Kidney epithelial cell (primary cell): ENCODE data around the gene KIAA0825. TPM values are rescaled to one million over a fixed set of nuclear protein-coding genes. Genes with fewer than 3 reads are reported as not detected.

Source experiments
- DNase-seq: peaks from one replicate; pipeline ENCODE4 v3.0.0-alpha.2; 2010; ENCODE audit warnings: low read depth
- H3K27me3 ChIP-seq: 2 replicates; pipeline ENCODE4 v1.6.0; 2011; ENCODE audit warnings: low read length; ENCODE audit not compliant: control insufficient read depth, insufficient read depth
- H3K36me3 ChIP-seq: 2 replicates; pipeline ENCODE4 v1.5.1; 2011; ENCODE audit warnings: low read length; ENCODE audit not compliant: control insufficient read depth, insufficient read depth
- H3K4me3 ChIP-seq: 2 replicates; pipeline ENCODE4 v1.5.1; 2011; ENCODE audit warnings: low read depth, mild to moderate bottlenecking, control low read depth, low read length
- total RNA-seq: library from RNA; depleted of rRNA; stranded (reverse); fragments of >200 nt; gene quantifications from 2 replicates; pipeline ENCODE4 v1.2.3, GENCODE V29; 2015
- TF ChIP-seq, protein P1 (sequence below): IDR thresholded peaks from 2 replicates; pipeline ENCODE4 v1.5.1; 2011; ENCODE audit warnings: mild to moderate bottlenecking, moderate library complexity, low read length, control low read depth, inconsistent platforms; ENCODE audit not compliant: insufficient read depth, poor library complexity, severe bottlenecking

Gene KIAA0825
- total RNA-seq, 1 donor from 2014 or later: 2.7 TPM

DNA sequence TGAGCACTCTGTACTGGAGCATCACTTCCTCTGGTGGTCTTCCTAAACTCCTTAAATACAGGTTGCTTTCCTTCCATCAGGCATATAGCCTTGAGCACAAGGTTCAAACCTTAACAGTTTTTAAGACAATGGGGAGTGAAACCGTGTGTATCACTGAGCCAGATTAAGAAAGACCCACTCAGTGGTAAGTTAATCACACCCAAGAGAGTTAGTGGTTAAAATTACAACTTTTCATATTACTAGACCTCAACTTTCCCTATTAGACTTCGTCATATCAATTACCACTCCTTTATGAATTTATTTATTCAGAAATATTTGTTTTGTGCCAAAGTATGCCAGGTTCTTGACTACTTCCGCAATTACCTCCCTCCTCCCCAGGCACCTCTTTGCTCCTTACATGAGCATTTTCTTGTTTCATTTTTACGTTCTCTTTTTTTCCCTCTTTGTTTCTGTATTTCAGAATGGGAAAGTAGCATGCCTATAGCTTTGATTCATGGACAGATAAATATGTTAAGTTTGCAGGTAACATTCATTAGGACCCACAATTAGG, 351.0 kb downstream of the KIAA0825 start:
- Histone ChIP-seq H3K4me3 (no peak overlapping the region), H3K27me3 (no peaks in the 10 kb centered on the region), H3K36me3 (no peaks in the 10 kb centered on the region)
- TF ChIP-seq, protein P1, sequence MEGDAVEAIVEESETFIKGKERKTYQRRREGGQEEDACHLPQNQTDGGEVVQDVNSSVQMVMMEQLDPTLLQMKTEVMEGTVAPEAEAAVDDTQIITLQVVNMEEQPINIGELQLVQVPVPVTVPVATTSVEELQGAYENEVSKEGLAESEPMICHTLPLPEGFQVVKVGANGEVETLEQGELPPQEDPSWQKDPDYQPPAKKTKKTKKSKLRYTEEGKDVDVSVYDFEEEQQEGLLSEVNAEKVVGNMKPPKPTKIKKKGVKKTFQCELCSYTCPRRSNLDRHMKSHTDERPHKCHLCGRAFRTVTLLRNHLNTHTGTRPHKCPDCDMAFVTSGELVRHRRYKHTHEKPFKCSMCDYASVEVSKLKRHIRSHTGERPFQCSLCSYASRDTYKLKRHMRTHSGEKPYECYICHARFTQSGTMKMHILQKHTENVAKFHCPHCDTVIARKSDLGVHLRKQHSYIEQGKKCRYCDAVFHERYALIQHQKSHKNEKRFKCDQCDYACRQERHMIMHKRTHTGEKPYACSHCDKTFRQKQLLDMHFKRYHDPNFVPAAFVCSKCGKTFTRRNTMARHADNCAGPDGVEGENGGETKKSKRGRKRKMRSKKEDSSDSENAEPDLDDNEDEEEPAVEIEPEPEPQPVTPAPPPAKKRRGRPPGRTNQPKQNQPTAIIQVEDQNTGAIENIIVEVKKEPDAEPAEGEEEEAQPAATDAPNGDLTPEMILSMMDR: no peak
- DNase-seq: no peak

DNA sequence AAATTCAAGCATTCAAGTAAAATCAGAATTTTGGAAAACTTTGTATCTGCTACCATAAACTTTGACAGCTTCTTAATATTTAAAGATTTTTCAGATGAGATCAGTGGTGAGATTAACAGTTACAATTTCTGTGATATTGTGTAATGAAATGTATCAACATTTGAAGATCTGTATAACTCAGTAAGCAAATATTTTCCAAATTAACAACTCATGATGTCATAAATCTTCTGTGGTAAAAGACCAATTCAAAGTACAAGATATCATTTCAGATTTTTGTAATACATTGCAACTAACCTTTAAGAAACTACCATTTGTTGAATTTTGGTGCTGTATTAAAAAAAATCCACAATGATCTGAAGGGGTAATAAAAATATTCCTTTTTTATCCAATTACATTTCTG, 352.2 kb downstream of the KIAA0825 start:
- Histone ChIP-seq H3K27me3 (no peaks in the 10 kb centered on the region), H3K36me3 (no peaks in the 10 kb centered on the region), H3K4me3 (no peak overlapping the region)
- no peak for DNase-seq
- TF ChIP-seq, protein P1: no peak

- no peaks in the 10 kb centered on the region for H3K27me3 ChIP-seq
- no peaks in the 10 kb centered on the region for H3K36me3 ChIP-seq
- TF ChIP-seq, protein P1: no peak
- no peak overlapping the region for H3K4me3 ChIP-seq
- no peak for DNase-seq
These were observed 355.3 kb downstream of the KIAA0825 start for GRCh38 chr5:94263068-94263467.

- Histone ChIP-seq H3K4me3 (no peak overlapping the region), H3K27me3 (no peaks in the 10 kb centered on the region), H3K36me3 (no peaks in the 10 kb centered on the region)
- no peak for DNase-seq
- TF ChIP-seq, protein P1: no peak
These were observed 358.3 kb downstream of the KIAA0825 start for GRCh38 chr5:94260096-94260495.

DNA sequence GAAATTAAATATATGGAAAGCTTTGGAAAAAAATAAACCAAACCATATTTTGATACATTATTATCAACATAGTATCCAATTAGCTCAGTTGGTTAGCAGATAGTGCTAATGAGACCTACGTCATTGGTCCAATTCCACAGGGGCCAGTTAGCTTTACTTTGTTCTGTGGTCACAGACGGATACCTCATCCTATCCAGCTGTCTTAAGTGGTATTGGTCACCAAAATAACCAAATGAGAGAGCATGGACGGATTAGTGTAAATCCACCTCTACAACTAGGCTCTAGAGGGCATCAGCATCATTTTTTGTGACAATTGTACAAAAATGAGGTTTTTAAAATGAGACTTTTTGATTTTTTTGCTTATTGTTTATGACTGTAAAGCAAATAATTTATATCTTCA, 364.2 kb downstream of the KIAA0825 start:
- no peak for DNase-seq
- no peak overlapping the region for H3K4me3 ChIP-seq
- H3K36me3 ChIP-seq: no peaks in the 10 kb centered on the region
- no peaks in the 10 kb centered on the region for H3K27me3 ChIP-seq
- TF ChIP-seq, protein P1: no peak

DNA sequence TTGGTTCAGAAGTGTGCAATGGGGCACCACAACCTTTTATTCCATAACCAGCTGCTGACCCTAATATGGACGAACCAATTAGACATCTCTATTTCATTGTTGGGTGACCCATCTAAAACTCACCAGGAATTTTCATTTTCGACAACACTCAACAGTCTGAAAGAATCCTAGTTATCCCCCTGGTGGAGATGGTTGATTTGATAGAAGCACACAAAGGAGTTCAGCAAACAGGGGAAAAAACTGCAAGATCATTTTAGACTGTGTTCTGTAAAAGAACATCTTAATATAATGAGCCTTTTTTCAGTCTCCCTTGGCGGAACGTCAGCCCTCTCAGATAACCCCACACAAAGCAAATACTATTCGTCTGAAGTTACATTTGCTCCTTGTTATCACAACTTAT, 367.4 kb downstream of the KIAA0825 start:
- Histone ChIP-seq H3K36me3 (no peaks in the 10 kb centered on the region), H3K27me3 (no peaks in the 10 kb centered on the region)
- TF ChIP-seq, protein P1: no peak

More for the DNA sequence above, 367.4 kb downstream of the KIAA0825 start:
- no peak for DNase-seq
- no peak overlapping the region for H3K4me3 ChIP-seq
